GM19023 (cell line): ENCODE data around the gene ADI1.
"Not testable (repeated sequence)": the region's sequence is repeated elsewhere in the genome, so short reads cannot be mapped to it uniquely, and the experiment has no call there.

ENCODE experiments used
- ATAC-seq: cut with Tn5 transposase; IDR thresholded peaks from one replicate; pipeline ENCODE4 v1.9.1; 2021; ENCODE audit warnings: mild to moderate bottlenecking, moderate library complexity; ENCODE audit not compliant: unreplicated experiment

ADI1 gene

GRCh38 chr2:3464401-3465005, 54.8 kb downstream of the ADI1 start:
- no peak for ATAC-seq

GRCh38 chr2:3463944-3464343, 55.4 kb downstream of the ADI1 start:
- ATAC-seq, result no peak

GRCh38 chr2:3463186-3463835, 56.0 kb downstream of the ADI1 start:
- no peak for ATAC-seq

- ATAC-seq, result no peak
These were observed 56.7 kb downstream of the ADI1 start for GRCh38 chr2:3462493-3463104.

GRCh38 chr2:3461801-3462492, 57.4 kb downstream of the ADI1 start:
- peak; percentile 63 for ATAC-seq

- no peak for ATAC-seq
These were observed 58.2 kb downstream of the ADI1 start for GRCh38 chr2:3460831-3461800.

- no peak for ATAC-seq
These were observed 59.2 kb downstream of the ADI1 start for GRCh38 chr2:3460156-3460555.

- ATAC-seq, result no peak
These were observed 59.9 kb downstream of the ADI1 start for GRCh38 chr2:3459185-3460015.

GRCh38 chr2:3458396-3459184, 60.7 kb downstream of the ADI1 start:
- no peak for ATAC-seq

- ATAC-seq, result no peak
These were observed 61.6 kb downstream of the ADI1 start for GRCh38 chr2:3457524-3458395.

GRCh38 chr2:3456125-3456524, 63.2 kb downstream of the ADI1 start:
- ATAC-seq, result no peak

GRCh38 chr2:3454802-3455201, 64.5 kb downstream of the ADI1 start:
- no peak for ATAC-seq

- ATAC-seq, result not testable (repeated sequence)
These were observed 65.3 kb downstream of the ADI1 start for GRCh38 chr2:3454005-3454404.

- no peak for ATAC-seq
These were observed 65.9 kb downstream of the ADI1 start for GRCh38 chr2:3453190-3453999.

GRCh38 chr2:3451926-3452671, 67.2 kb downstream of the ADI1 start:
- ATAC-seq, result no peak

- no peak for ATAC-seq
These were observed 68.2 kb downstream of the ADI1 start for GRCh38 chr2:3451169-3451568.
